Activated effector memory CD4-positive, alpha-beta T cell treated with Interleukin-2 at 50 U/mL for 16 hours (primary cell): ENCODE results near the gene HOXC4.
"Not testable (repeated sequence)": the region's sequence is repeated elsewhere in the genome, so short reads cannot be mapped to it uniquely, and the experiment has no call there.

Source experiments
- DNase-seq: peaks from one replicate; pipeline ENCODE4 v3.0.0-alpha.2; 2020

HOXC4 gene

GRCh38 chr12:54042033-54042432 lies 11.6 kb upstream of the HOXC4 start:
- not testable (repeated sequence) for DNase-seq

DNA sequence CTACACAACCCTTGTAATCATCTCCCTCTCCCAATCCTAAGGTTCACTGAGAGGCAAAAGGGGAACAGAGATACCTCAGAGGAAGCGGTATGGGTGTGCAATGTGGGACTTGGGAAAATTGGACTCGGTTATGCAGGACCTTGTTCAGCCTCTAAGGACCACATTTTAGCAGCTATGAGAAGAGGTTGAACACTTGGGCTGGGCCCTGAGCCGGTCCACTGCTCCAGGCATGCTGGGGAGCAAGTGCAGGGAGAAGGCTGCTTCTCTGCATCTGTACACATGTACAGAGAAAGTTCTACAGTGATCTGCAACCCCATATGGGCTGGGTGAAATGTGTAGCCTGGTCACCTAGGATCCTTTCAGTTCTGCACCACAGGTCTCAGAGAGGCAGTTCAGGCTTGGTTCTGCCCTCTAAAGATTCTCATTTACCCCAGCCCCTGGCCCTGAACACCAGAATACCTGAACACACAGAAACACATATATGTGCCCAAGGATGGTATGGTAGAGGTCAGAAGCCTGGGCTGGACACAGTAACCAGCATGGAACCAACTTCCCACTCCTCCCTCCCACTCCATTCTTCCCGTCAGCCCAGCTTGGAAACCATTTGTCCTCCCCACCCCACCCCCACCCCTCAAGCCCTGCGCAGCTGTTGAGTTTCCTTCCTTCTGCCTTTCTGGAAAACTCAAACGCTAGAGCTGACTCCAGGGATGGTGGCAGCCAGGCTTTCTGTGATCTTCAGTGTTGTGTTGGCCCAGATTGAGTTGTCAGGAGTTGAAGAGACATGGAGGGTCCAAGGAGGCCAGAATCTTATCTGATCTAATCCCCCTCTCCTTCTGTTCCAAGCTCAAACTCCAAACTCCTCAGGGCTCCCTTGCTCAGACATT lies 10.4 kb upstream of the HOXC4 start:
- no peak for DNase-seq

GRCh38 chr12:54044425-54045103 lies 9.1 kb upstream of the HOXC4 start:
- DNase-seq: no peak

GRCh38 chr12:54045401-54045800 lies 8.2 kb upstream of the HOXC4 start:
- DNase-seq: no peak

- no peak for DNase-seq
Measured at GRCh38 chr12:54045868-54046521, 7.6 kb upstream of the HOXC4 start.

- no peak for DNase-seq
Measured at GRCh38 chr12:54046809-54047159, 6.9 kb upstream of the HOXC4 start.

- DNase-seq: no peak
Measured at GRCh38 chr12:54047160-54047963, 6.3 kb upstream of the HOXC4 start.

DNA sequence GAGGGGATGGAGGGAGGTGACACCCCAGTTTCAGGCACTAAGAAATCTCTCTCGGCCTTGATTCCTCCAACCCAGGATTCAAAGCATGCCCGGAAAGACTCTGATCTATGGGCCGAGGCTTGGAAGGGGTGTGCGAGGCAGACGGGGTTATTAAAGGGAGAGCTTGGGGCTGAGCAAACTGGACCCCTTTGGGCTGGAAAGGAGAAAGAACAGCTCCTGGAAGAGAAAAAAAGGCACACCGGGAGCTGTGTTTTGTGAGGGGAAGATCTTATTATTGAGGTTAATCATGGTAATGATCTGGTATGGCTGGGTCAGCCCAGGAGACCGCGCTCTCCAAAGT lies 5.7 kb upstream of the HOXC4 start:
- DNase-seq: no peak

DNA sequence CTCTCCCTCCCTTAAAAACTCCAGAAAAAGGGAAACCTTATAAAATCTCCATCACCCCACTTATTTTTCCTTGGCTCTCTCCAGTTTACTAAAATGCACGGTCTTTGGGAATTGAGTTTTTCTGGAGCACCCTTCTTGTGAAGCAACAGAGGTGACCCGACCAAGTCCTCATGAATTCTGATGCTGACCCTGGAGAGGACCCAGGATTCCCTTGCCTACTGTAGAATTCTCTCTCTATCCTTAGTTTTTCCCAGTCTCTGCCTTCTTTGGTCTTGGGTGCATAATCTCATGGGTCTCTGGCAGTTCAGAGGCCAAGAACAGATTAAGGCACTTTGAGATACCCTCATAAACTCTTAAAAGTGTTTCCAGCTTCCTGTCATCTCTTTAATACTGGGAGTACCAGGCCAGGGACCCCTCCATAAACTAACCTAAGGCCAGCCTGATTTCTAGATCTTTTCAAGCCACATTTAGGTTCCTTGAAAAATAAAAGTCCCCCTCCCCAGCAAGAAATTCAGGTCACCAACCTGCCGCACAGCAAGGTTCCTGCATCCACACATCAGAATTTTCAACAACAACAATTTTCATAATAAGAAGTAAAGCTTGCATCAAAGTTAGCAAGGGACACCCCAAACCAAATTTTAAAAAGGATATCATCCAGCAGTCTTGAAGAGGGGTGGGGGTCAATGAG lies 5.1 kb upstream of the HOXC4 start:
- no peak for DNase-seq

- no peak for DNase-seq
Measured at GRCh38 chr12:54049108-54049507, 4.5 kb upstream of the HOXC4 start.

- no peak for DNase-seq
Measured at GRCh38 chr12:54050482-54050810, 3.2 kb upstream of the HOXC4 start.

GRCh38 chr12:54051026-54051842 lies 2.4 kb upstream of the HOXC4 start:
- no peak for DNase-seq

- DNase-seq: no peak
Measured at GRCh38 chr12:54051874-54052437, 1.7 kb upstream of the HOXC4 start.

DNA sequence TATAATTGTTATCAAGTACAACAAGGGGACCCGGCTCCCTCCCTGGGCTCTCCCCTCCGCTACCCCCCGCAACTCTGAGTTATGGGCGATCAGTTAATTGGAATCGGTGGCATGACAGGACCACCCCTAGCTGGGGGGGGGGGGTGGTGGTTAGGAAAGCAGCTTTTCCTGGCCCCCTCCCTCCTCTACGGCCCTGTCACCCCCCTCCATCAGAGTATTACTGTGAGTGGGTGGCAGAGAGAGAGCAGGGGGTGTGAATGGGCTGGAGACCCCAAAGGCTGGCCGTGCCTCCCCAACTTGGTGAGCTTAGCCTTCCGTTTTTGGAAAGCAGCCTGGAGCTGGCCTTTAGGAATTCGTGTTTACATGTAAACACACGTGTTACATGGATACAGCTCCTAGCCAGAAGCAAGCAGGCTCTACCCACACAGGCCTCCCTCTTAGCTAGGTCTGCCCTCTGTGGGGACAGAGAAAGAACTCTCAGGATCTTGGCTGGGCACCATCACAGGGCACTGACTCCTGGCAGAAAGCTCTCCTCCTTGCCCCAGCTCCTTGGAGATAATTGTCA lies 1.1 kb upstream of the HOXC4 start:
- no peak for DNase-seq

- DNase-seq: no peak
Measured at GRCh38 chr12:54053003-54053750, 458 bp upstream of the HOXC4 start.

- no peak for DNase-seq
Measured at GRCh38 chr12:54054742-54055194, 1.1 kb downstream of the HOXC4 start.

DNA sequence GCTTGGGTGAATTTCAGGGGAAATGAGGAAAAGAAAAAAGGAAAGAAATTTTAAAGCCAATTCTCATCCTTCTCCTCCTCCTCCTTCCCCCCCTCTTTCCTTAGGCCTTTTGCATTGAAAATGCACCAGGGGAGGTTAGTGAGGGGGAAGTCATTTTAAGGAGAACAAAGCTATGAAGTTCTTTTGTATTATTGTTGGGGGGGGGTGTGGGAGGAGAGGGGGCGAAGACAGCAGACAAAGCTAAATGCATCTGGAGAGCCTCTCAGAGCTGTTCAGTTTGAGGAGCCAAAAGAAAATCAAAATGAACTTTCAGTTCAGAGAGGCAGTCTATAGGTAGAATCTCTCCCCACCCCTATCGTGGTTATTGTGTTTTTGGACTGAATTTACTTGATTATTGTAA lies 1.9 kb downstream of the HOXC4 start:
- no peak for DNase-seq

DNA sequence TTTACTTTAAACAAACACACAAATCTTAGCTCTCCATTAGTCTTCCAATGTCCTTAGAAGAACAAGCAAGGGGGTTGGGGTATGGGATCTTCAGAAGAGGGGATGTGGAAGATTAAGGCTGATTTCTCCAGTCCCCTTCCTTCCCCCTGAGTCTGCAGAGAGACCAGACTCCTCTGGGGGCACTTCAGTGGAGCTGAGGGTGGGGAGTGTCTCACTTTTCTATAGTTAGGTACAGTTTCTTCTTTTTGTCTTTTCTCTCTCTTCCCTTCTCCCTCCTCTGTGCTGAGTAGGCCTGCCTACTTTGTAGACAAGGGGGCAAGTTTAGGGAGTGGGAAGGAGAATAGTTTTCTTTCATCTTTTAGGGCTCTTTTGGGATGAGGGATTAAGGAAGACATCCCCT lies 2.5 kb downstream of the HOXC4 start:
- DNase-seq: no peak

DNA sequence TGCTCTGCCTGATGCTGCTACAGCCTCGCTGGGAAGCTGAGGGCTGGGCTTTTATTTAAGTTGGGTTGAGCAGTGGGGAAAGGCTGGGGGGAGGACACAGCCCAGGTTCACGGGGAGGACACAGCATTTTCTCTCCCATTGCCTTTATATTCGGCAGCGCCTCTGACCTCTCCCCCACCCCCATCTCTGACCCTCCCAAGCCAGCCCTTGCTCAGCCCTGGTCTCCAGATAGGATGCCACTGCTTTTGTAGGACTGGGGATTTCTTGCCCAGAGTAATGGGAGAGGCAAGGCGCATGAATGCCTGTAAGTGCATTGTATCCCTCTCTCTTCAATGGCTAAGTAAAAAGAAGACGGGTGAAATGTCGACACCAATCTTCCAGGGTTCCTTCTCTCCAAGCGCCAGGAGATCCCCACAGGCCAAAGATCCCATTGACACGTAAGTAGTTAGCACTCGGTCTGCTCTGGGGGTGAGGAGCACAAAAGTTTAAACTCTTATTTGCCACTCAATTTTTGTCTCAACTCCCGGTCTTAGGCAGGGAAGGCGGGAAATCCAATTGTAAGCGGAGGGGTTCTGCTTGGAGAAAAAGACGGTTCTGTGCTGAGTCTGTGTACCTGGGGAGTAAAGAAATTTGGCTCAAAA lies 4.6 kb downstream of the HOXC4 start:
- no peak for DNase-seq

- no peak for DNase-seq
Measured at GRCh38 chr12:54059668-54060067, 6.0 kb downstream of the HOXC4 start.
